NCI-H2227 (cell line): ENCODE data around the gene GAS2.

Experiments used
- DNase-seq: peaks from one replicate; lab custom pipeline; 2025; ENCODE audit not compliant: unreplicated experiment; lab: John Stamatoyannopoulos, UW

GAS2 gene

DNA sequence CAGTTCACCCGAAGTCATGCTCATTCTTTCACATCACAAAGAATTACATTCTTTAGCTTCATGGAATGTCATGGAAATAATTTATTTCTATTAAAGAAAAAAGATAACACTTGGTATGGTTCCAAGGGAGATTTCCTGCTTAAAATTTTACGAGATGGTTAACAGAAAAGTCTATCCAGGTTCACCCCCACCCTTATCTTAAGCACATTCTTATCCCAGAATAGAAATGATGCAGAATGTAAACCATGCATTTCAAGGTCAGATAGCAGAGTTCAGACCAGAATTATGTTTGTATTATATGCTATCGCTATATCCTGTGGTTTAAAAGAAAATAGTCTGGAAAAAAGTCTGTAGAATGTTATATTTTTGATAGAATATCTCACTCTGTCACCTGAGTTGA lies 58.7 kb downstream of the GAS2 start:
- no peak for DNase-seq

DNA sequence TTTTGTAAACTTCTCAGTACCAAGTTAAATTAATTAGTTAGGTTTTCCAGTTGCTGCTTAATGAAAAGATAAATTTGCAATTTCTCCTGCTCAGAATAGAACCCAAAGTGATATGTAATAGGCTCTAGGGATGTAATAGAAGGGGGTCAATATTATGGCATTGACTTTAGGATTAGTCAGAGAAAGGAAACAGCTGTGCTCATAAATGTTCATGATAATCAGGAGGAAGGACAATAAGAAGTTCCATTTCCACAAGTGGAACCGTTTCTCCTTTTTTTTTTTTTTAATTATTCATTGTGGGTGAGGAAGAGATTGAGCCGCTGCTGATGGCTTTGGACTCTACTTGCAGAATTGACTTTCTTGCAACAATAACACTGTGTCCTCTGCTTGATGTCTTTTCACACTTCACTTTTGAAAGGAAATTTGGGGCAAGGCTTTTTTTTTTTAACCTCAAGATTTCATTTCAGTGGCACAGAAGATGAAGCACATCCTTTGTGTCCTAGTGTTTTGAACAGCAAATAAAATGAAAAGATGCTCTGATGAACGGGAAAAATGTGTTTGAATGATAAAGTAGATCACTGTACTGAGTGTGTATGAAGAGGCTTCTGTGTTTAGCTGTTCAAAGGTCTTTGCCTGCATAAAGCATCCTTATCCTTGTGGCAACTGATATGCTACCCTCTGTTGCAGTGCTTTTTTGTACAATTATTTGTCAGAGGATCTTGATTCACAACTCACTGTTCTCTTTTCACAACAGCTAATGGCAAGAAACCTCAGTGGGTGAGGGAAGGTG lies 62.4 kb downstream of the GAS2 start:
- no peak for DNase-seq

DNA sequence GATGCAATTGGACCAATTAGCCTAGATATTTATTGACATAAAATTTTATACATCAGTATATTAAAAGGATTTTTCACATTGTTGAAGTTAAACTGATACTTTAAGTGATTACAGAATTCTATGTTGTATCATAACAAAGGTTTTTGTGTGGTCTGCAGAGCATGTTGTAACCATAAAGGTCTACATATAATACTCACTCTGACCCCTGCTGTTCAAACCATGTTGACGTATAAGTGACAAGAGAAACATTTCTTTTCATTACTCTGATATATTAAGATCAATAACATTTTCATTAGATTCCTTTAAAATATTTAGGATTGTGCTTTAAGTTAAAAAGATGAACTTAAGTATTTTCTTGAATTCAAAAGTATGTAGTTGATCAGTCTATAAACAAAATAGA lies 63.9 kb downstream of the GAS2 start:
- DNase-seq = peak; percentile 19

DNA sequence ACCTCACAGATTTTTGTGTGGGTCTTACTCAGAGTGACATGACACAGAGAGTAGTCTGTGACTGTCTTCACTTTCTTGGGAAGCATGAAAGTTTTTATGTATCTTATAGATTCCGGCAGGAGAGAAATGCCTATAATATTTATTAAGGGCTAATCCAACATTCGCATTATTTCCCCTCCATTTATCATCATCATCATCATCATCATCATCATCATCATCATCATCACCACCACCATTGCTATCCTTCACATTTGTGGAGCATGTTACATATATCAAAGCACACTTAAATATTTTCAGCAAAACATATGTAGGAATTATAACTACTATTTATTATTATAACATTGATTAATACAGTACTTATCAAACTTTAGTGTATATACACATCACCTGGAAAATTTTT lies 66.2 kb downstream of the GAS2 start:
- DNase-seq = no peak

DNA sequence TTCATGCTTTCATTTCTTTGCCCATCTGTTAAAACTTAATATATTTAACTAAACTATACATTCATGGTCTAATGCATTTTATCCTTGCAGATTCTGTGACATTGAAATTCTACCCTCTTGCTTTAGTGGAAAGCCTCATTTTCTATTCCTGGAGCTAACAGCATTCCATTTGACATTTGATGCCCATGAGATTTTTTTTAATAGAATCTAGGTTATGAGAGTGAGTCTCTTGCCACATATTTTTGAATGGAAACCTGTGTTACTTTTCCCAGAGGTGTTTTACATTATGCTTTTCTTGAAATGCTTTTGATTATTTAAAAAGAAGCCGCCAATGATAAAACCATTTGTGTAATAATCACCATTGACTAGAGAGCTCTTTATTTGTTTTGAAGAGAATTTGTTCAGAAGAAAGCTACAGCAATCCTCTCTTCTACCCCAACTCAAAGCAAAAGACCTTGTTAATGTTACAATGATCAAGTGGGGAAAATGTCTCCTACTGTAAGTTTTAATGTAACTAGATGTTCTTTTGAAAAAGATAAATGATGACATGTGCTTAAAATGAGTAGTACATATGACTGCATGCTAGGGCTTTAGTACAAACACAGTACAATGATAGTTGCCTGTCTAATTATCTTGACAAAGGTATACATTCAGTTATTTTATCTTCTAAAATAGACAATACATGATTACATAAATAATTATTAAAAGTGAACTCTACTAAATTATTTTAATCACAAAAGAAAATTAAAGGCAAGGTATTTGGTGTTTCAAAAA lies 67.3 kb downstream of the GAS2 start:
- no peak for DNase-seq

DNA sequence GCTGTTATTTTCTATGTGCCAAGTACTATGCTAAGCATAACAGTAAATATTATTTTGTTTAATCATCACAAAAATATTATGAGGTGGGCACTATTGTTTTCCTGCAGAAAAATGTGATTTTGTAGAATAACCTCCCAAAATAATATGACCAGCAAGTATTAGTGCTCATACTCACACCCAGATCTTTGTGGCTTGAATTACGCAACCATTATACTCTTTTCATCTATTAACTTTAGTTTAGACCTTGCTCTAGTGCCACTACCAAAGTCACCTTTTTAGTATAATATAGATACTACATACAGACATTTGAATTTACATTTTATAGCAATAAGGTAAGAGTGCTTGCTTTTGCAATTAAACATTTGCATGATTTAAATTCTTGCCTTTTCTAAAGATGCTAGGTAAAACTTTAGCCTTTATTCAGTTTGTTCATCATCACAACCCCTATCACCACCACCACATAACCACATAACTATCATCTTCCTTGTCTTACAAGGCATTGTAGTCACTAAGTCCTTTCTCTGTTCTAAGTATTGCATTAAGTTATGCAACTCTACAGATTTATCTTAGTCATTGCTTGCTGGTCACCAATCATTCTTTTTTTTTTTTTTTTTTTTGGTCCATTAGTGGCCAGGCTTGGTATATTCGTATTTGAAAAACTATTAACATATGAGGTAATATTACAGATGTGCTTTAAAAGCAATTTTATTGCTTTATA lies 68.4 kb downstream of the GAS2 start:
- DNase-seq = no peak

DNA sequence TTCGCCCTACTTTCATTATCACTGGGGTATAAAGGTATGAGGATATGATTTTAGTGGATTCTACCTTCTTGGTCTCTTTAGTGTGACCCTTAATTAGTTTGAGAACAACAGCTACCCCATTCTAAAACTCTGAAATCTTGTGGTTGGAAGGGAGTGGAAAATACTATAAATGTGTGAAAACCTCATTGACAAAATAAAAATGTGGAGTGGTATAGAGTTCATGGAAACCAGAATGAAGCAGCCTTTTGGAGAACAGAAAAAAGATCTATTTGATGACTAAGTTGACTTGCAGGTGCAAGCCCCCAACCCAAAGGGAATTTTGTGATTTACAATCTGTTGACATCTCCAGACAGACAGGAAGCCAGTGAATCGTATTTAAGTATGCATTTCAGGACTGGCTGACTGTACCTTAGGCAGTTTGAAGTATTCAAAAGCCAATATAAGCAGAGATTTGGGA lies 75.8 kb downstream of the GAS2 start:
- no peak for DNase-seq

DNA sequence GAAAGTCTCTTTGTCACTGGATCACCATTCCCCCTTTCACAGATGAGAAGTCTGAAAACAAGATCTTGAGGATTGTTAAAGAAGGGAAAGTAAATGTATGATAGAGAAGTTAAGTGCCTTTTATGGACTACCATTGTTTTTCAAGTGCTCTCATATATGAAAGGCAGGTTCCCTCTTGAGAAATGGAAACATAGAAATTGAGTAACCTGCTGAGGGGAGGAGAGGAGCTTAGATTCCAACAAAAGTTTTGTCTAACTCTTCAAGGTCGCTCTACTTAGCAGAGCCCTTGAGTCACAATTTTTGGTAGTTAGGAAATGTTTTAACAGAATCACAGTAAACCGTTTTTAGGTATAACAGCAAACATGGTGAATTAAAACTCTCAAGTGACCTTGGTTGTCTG lies 83.1 kb downstream of the GAS2 start:
- DNase-seq = no peak

DNA sequence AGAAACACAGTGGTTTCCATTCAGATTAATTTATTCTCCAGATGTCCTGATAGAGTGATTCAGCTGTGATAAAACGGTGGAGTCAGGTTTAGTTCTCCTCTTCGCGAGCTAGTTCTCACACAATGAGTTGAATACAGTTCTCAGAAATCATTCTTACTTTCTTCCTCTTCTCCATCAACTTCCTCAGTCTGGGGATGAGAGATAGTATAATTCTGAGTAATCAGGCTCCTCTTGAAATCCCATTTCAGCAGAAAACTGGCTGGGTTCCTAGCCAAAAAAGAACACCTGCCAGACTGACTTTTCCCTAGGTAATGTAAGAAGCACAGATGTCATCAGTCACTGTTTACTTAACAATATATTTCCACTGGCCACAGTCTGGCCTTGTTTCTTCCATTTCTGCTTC lies 86.5 kb downstream of the GAS2 start:
- DNase-seq = no peak

DNA sequence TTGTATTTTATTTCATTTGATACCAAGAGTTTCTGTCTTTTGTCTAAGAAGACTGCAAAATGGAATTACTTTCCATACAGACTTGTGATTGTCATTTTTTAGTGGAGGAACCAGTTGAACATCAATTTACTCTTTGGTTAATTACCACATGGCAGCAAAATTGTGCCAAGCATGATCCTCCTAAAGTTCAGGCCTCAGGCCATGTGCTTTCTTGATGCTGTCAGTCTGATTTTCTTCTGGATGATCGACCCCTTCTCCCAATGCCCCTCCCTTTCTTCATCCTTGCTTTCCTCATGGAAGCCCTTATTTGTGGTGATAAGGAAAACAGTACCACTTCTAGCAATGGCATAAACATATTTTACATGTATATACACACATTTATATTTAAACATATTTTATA lies 87.0 kb downstream of the GAS2 start:
- no peak for DNase-seq

DNA sequence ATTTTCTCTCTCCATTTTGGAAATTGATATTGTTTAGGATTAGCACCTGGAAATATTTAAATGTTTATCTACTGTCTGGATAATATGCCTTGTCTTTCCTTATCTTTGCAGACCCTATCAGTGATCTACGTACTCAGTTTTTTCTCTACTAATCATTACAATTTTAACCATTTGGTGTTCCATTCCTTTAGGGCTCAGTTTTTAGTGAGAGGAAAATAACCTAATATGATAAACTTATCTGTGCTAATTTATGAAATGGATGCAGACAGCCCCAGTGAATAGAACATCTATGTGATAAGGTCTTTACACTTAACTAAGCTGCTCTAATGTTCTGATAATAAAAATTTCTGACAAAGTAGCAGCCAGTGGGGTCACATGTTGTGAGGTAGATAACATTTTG lies 94.7 kb downstream of the GAS2 start:
- DNase-seq = no peak

DNA sequence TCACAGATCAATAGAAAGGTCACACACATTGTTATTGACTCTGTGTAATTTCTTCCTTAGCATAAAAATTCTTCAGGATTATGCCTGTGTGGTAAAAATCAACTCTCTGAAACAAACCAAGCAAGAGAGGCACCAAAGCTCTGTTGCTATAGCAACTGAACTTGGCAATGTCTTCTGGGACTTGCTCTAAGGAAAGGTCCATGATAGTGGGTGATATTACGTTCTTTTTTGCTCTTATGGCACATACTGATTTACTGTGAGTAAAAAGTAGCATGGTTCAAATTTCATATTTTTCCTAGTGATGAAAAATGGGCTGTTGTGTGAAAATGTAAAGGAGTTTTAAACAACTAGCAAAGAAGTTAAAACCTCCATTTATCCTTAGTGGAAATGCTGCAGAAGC lies 96.8 kb downstream of the GAS2 start:
- DNase-seq = peak; percentile 42

DNA sequence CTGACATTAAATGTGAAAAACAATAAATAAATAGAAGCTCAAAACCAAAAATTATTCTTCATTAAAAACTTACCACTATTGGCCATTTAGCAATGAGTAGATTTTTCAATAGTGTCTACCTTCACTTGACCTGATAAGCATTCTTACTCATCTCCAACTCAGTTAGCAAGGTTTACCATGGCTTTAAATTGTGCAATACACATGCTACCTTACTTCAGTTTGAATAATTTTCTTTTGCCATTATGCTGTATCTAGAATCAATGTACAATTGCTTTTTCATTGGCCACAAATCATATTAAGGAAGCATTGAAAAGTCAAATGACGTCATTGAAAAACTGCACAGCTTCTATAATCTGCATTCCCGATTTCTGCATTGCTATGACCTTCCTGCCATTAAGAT lies 98.3 kb downstream of the GAS2 start:
- DNase-seq = no peak

DNA sequence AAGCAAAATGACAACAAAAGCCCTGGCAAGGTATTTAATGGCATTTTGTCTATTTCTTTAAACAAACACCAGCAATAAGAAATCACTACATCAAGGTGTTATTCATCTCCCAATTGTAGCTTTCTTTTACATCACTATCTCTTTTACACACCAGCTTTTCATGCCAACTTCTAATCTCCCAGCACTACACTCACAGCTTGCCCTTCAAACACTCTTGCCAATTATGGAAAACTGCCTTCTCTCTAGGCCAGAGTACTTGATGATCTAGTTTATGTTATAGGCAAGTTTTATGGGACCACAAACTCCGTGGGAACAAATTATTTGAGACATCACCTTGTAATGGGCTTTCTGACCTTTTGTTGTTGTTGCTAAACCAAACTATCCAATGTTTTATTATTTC lies 101.9 kb downstream of the GAS2 start:
- no peak for DNase-seq

DNA sequence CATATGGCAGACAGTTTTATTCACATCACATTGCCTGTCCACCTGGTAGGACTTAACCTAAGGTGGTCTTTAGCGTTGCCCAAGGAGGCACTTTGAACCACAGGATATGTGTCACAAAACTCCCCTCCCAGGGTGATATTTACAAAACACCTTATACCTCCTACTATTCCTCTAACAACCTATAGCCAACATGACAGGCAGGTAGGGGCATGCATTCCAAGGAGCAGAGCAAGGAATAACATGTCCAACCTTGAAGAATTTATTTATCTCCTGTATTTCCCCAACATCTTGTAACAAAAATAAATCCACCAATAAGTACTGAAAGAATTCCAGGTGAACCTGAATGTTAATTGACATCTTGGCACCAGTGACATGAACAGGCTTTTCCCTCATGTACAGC lies 102.7 kb downstream of the GAS2 start:
- DNase-seq = no peak

DNA sequence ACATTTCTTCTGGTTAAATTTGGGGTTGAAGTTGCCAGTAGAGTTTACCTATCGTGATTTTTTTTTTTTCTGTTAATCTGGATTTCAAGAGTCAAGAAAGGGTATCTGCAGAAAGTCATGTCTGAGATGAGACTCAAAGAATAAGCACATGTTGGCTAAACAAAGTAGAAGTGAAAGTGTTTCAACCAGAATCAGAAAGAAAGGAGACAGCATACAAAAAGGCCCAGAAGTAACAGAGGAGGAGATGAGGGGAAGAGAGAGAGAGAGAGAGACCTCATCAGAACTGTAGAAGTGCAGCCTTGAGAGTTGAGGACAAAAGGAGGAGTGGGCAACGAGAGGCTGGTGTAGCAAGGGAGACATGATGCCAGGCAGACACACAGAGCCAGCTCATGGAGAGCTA lies 108.3 kb downstream of the GAS2 start:
- no peak for DNase-seq

DNA sequence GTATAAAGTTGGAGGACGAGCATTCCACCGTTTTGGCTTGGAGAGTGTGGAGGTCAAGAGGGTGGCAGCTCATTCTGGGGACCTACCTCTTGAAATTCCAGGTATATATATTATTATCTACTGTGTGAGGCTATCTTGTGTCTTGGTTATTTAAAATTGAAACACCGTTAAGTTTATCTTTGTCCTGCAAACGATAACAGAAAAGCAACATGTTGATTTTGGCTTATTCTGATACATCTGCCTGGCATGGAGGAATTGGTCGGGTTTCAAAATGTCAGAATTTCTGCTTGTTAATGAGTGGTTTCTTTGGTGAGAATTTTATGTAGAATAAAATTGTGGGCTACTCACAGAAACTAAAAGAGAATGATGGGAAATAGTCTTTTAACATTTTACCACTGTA lies 108.8 kb downstream of the GAS2 start:
- DNase-seq = no peak

DNA sequence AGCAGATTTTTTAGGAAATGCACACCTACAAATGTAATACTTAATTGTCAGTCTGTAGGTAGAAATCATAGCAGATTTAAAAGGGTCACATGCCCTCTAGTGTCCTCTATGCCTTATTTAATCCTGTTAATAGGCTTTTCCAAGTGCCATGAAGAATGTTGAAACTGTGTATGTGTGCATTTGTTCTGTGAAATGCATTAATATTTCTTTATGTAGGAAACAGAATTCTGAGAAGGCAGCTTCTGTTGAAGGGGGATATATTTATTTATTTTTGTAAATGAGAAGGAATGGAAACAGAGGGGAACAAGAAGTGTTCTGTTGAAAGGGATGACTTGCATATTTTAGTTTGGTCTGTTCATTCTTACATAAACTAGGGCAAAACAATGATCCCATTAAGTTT lies 112.2 kb downstream of the GAS2 start:
- no peak for DNase-seq

DNA sequence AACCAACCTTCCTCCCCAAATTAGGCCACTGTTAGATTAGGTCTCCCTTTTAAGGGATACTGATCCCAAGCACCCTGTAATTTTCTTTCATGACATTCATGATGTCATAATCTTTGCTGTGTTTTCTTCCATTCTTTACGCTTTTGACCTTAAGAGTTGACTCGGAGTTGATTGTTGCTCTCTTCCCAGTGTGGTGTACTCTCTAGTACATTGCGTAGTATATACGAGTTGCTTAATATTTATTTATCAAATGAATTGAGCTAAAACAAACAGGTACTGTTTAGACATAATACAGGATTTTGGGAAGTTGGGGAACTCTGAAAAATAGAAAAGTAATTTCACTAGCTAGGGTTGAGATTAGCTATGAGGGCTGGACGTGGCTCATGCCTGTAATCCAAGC lies 113.4 kb downstream of the GAS2 start:
- no peak for DNase-seq

DNA sequence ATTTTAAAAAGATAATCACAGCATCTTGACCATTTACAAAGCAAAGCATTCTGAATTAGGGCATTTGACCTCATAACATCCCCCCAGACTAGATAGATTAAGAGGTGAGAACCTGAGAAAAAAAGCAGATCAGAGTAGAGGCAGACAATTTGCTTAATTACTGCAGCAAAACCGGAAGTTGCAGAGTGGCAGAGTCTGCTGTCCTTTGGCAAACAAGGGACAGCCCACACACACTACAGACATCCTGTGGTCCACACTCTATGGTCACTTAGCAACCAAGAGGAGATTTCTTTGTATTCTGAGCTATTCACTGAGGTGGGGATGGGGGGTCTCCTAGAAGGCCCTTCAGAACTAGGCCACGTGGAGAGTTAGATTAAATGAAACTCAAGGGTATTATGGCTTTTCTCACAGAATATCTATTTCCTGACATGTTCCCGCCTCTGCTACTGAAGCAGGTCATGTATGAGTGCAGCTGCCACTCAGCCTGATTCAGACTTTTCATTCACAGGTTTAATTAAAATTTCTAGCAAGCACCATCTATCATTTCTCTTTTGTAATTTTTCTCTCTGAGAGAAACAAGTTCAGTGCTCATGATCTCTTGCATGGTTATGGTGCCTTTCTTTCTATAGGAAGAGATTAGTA lies 114.7 kb downstream of the GAS2 start:
- peak; percentile 53 for DNase-seq

DNA sequence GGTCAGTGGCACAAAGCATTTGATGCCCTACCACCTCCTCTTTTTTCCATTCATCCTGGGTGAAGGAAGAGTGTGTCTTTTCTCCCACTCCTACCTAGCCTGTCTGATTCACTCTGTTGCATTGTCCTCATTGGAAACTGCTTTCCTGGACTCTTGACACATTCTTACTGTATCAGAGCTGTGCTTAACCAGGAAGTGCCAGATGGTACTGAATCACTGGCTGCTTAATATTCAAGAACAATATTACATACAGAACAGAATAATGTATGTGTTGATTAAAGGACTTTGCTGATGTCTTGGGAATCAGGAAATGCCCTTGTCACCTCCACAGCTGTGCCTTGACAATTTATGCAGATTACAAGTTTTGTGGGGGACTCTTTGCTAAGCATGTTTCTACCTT lies 118.8 kb downstream of the GAS2 start:
- DNase-seq = no peak
